NK-92 (cell line): ENCODE results near the gene EEF1AKMT3.

ENCODE experiments used
- DNase-seq: peaks from one replicate; lab custom pipeline; 2025; ENCODE audit not compliant: unreplicated experiment; lab: John Stamatoyannopoulos, UW

The EEF1AKMT3 gene

GRCh38 chr12:57782243-57782607 is 9.8 kb downstream of the EEF1AKMT3 start:
- no peak for DNase-seq

GRCh38 chr12:57782608-57783465 is 10.4 kb downstream of the EEF1AKMT3 start, which contains the start of gene TSFM:
Gene TSFM, plus strand, starts transcription at chr12:57782787. Its CDS starts 15 bp downstream, at chr12:57782802.
- peak; percentile 67 for DNase-seq

- no peak for DNase-seq
Measured at GRCh38 chr12:57783466-57783801, 11.0 kb downstream of the EEF1AKMT3 start.

- no peak for DNase-seq
Measured at GRCh38 chr12:57783861-57784260, 11.4 kb downstream of the EEF1AKMT3 start.

GRCh38 chr12:57793920-57794319 is 21.5 kb downstream of the EEF1AKMT3 start:
- no peak for DNase-seq

- no peak for DNase-seq
Measured at GRCh38 chr12:57795354-57795753, 22.9 kb downstream of the EEF1AKMT3 start.

GRCh38 chr12:57796996-57797395 is 24.6 kb downstream of the EEF1AKMT3 start:
- DNase-seq, result no peak

GRCh38 chr12:57797933-57798332 is 25.5 kb downstream of the EEF1AKMT3 start:
- no peak for DNase-seq

GRCh38 chr12:57800965-57801364 is 28.6 kb downstream of the EEF1AKMT3 start:
- DNase-seq, result no peak

- DNase-seq, result no peak
Measured at GRCh38 chr12:57802607-57803006, 30.2 kb downstream of the EEF1AKMT3 start.

GRCh38 chr12:57803319-57803893 is 31.0 kb downstream of the EEF1AKMT3 start:
- DNase-seq, result no peak

- no peak for DNase-seq
Measured at GRCh38 chr12:57806677-57807076, 34.3 kb downstream of the EEF1AKMT3 start.

- DNase-seq, result no peak
Measured at GRCh38 chr12:57807285-57807684, 34.9 kb downstream of the EEF1AKMT3 start.

GRCh38 chr12:57808351-57808750 is 35.9 kb downstream of the EEF1AKMT3 start:
- DNase-seq, result no peak

GRCh38 chr12:57809425-57809824 is 37.0 kb downstream of the EEF1AKMT3 start:
- DNase-seq, result no peak

- no peak for DNase-seq
Measured at GRCh38 chr12:57810450-57810849, 38.0 kb downstream of the EEF1AKMT3 start.

- no peak for DNase-seq
Measured at GRCh38 chr12:57811028-57811755, 38.8 kb downstream of the EEF1AKMT3 start.

- no peak for DNase-seq
Measured at GRCh38 chr12:57813111-57813970, 40.9 kb downstream of the EEF1AKMT3 start.

GRCh38 chr12:57813971-57814772 is 41.8 kb downstream of the EEF1AKMT3 start:
- DNase-seq, result no peak
